NCI-H146 treated with DMSO at 0.1 percent for 48 hours (cell line): ENCODE results near the gene PLEKHN1.
"Not testable (repeated sequence)": the region's sequence is repeated elsewhere in the genome, so short reads cannot be mapped to it uniquely, and the experiment has no call there.

ENCODE experiments used
- DNase-seq: peaks from one replicate; lab custom pipeline; 2025; ENCODE audit not compliant: unreplicated experiment; lab: John Stamatoyannopoulos, UW

The PLEKHN1 gene

DNA sequence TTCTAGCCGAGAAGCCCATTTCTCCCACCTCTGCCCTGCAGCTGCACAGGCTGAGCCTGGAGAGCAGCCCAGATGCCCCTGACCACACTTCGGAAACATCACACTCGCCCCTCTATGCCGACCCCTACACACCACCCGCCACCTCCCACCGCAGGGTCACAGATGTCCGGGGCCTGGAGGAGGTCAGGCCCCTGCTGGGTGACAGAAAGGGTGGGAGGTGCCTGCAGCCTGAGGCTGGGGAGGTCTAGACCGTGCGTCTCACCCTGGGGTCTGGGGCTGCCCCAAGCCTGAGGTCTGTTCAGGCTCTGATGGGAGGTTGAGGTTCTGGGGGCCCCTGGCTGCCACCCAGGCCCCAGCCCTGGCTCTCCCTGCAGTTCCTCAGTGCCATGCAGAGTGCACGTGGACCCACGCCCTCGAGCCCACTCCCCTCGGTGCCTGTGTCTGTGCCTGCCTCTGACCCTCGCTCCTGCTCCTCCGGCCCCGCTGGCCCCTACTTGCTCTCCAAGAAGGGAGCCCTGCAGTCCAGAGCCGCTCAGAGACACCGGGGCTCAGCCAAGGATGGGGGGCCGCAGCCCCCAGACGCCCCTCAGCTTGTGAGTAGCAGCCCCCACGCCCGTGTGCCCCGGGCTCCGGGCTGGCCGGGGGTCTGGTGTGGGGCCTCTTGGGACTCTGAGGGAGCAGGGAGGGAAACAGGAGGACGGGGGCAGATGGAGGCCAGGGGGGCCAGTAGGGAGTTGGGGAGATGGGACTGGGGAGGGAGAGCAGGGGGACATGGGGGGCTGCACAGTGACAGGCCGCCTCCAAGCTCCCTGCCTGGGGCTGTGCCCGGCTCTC is 7.4 kb downstream of the PLEKHN1 start:
- DNase-seq: no peak

DNA sequence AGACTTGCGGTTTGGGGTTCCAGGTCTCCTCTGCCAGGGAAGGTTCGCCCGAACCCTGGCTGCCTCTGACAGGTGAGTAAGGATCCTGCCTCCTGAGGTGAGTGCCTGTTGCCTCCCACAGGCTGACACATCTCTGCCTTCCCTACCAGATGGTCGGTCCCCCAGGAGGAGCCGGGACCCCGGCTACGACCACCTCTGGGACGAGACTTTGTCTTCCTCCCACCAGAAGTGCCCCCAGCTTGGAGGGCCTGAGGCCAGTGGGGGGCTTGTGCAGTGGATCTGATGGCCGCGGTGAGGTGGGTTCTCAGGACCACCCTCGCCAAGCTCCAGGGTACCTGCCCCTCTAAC is 8.0 kb downstream of the PLEKHN1 start:
- no peak for DNase-seq

DNA sequence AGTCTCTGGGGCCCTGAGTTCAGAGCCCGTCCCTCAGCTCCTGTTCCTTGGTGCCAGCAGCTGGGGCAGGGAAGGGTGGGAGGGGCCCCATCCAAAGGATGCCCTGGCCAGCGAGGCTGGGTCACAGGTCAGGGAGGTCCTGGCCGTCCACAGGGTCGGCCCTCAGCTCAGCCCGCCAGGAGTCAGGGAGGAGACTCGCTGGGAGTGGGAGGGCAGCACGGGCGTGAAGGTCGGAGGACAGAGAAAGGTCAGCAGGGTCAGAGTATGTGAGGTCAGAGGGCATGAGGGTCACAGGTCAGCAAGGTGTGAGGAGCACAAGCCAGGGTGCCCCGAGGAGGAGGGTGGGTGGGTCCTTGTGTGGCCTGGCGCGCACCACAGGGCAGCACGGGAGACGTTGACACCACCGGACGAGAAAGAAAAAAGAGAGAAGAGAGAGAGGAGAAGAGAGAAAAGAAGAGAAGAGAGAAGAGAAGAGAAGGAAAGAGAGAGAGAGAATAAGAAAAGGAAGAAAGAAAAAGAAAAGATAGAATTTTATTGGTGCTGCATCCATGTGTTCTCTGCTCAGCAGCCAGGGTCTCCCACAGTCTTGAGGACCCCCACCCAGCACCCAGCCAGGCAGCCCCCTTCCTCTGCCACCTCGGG is 8.5 kb downstream of the PLEKHN1 start:
- DNase-seq: no peak

DNA sequence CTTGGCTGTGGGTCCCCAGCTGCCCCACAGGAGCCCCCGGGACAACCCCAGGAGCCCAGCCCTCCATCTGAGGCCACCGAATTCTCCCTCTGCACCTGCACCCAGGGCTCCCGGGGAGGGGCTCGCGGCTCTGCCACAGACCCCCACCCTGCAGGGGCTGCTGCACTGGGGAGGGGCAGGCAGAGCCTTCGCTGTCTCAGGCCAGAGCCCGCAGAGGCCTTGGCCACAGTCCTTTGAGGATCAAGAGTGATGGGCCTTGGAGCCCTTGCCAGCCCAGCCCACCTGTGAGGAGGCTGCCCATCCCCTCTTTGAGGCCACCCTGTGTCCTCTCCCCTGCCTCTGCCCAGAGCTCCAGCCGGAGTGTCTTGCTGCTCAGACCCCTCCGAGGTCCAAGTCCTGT is 9.1 kb downstream of the PLEKHN1 start:
- no peak for DNase-seq

DNA sequence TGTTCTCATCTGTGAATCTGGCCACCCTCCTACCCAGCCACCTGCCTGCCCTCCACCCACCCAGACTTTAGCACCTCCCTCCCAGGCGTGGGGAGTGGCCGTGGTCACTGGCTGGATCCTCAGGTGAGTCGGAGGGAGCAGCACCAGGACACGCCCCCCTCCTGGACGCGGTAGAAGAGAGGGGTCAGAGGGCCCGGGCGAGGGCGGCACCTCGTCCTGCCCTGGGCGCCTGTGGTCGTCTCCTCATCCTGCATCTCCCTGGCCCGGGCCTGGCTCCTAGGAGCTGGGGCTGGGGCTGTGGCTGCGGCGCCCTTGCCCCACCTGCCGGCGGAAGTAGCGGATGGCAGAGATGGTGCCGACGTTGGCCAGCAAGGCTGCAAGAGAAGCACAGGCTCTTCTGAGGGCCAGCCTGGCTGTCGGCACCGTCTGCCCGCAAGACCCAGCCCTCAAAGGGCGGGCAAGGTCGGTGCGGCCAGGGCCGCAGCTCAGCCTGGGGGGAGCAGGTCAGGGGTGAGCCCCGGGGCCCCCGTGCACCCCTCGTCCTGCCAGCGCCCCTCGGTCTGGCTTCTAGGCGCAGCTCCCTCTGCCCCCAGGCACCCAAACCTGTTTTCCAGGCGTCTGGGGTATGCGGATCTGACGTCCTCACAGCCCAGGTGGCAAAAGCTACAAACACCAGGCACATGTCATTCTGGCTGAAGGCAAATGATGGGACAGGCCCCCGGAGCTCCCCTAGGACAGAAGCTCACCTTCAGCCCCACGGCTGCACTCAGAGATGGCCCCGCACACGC is 9.8 kb downstream of the PLEKHN1 start:
- DNase-seq: no peak

DNA sequence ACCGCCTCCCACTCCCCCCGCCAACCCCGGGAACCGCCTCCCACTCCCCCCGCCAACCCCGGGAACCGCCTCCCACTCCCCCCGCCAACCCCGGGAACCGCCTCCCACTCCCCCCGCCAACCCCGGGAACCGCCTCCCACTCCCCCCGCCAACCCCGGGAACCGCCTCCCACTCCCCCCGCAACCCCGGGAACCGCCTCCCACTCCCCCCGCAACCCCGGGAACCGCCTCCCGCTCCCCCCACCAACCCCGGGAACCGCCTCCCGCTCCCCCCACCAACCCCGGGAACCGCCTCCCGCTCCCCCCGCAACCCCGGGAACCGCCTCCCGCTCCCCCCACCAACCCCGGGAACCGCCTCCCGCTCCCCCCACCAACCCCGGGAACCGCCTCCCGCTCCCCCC is 10.5 kb downstream of the PLEKHN1 start:
- not testable (repeated sequence) for DNase-seq

DNA sequence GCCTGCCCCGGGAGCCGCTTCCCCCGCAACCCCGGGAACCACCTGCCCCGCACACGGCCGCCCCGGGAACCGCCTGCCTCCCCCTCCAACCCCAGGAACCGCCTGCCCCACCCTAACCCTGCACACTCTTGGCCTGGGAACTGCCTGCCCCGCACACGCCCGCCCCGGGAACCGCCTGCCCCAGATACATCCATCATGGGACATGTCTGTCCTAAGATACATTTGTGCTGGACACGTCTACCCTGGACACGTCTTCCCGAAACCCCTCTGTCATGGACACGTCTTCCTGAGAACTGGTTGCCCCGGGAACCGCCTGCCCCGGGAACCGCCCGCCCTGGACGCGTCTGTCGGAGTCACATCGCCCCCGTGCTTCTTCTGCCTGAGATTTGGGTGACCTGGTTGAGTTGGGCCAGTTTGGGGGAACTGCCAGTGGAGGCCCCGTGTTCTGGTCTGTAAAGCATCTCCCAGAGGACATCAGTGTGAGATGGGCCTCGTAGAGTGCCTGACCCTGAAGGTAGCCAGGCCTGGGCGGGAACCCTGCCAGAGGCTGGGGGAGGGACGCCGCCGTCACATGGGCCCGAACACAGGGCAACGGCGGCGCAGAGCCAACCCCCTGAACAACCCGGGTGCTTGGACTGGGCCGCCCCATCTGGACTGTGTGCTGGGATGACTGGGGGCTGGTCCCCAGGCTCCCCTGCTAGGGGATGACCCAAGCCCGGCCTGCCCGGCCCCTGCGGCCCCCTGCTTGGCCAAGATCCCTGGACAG is 12.0 kb downstream of the PLEKHN1 start:
- no peak for DNase-seq

DNA sequence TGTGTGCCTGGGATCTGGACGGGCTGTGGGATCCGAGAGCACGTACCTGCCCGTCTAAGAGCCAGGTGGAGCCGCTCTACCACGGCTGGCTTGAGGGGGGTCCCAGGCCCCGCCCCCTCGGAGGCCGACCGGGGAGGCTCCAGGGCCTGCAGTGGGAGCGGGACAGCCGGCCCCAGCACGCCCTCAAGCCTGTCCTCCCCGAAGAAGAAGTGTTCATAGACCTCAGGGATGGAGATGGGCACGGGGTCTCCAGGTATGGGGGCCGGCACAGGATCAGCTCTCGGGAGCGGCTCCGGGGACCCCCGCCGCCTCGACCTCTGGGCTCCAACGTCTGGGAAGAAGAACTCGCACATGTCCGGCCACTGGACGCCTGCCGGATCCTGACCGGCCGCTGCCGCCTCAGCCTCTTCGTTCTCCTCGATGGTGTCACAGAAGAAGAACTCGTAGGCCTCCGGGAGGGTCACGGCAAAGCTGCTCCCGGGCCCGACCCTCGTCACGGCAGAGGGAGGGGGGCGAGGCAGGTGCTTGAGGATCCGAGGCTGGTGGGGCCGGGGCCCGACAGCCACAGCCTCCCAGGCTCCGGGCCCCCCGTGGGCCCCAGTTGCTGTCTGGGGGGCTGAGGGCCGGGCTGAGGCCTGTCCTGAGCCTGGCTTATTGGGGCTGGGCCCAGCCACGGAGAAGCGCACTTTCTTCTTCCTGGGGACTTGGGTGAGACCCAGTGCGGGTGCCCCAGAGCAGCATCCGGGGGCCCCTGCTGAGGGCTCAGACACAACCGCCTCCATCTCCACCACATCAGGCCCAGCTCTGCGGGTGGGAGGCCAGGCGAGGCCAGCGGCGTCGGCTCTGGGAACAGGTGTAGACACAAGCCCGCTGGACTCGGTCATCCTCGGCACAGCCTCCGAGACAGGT is 12.8 kb downstream of the PLEKHN1 start:
- DNase-seq: no peak

DNA sequence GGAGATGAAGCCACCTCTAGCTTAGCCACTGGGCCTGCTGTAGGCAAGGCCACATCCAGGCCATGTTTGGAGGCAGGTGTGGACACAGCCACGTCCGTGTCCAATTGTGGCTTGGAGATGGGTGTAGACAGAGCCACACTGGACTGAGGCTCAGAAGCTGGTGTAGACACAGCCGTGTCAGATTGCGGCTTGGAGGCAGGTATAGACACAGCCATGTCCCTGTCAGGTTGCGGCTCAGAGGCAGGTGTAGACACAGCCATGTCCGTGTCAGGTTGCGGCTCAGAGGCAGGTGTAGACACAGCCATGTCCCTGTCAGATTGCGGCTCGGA is 13.4 kb downstream of the PLEKHN1 start:
- no peak for DNase-seq

DNA sequence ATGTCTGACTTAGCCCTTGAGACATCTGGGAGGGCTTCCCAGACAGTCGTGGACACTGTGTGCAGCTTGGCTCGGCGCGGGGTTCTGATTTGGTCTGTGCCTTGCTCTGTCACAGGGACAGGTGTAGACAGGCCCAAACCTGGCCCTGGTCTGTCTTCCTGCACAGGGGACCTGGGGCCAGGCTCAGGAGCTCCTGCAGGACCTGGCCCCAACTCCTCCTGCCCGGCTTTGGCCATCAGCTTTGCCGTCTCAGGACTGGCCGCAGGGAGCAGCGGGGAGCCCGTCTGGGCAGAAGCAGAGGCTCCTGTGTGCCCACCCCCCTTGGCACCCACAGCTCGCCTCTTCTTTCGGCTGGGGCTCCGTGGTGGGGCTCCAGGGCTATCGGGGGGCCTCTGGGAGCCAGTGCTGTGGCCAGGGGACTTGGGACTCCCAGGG is 13.9 kb downstream of the PLEKHN1 start:
- DNase-seq: no peak

DNA sequence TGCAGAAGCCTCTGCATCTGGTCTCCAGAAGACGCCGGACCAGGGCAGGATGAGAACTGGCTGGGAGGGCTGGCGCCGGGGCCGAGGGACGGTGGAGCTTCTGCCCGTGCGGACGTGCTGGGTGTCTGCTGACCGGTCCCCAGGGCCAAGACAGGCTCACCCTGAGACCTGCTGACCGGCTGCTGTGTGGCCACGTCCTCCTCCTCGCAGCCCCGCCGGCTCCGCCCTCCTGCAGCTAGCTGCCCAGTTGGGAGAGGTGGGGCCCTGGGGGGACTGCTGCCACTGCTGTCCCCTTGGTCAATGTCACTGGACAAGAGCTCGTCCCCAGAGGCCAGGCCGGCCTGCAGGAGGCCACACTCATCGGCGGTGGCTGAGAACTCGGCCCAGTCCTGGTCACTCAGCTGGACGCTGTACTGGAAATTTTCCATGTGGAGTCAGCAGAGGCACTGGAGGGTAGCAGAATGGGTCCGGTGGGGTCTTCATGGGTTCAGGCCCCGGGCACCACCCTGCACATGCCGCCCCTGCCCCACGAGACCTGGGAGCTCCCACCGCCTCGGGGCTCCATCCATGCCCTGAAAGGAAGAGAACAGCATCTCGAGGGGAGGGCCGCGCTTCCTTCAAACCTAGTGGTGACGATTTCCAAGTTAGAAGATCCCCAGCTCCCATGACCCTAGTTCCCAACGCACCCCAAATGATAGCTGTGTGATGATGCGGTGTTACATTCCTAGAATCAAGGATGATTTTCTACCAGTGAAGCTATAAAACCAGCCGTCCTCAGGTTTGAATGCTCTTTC is 14.5 kb downstream of the PLEKHN1 start:
- DNase-seq: no peak

DNA sequence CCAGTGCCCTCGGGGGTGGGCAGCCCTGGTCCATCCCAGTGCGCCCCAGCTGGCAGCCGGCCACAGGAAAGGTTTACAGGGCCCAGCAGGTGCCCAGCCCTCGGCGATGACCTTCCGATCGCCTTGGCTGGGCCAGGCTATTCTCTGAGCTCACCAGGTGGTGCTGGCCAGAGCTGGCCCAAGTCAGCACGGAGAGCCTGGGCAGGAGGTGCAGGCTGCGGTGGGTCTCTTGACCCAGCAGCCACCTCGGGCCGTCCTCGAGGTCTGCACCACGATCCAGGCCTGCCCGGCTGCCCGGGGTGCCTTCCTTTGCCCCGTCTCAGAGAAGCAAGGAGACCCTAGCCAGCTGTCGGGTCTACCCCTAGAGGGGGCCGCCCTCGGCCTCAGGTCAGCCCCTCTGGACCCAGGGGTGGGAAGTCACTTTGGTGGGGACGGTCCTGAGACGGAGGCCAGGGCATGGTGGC is 15.2 kb downstream of the PLEKHN1 start:
- DNase-seq: no peak

DNA sequence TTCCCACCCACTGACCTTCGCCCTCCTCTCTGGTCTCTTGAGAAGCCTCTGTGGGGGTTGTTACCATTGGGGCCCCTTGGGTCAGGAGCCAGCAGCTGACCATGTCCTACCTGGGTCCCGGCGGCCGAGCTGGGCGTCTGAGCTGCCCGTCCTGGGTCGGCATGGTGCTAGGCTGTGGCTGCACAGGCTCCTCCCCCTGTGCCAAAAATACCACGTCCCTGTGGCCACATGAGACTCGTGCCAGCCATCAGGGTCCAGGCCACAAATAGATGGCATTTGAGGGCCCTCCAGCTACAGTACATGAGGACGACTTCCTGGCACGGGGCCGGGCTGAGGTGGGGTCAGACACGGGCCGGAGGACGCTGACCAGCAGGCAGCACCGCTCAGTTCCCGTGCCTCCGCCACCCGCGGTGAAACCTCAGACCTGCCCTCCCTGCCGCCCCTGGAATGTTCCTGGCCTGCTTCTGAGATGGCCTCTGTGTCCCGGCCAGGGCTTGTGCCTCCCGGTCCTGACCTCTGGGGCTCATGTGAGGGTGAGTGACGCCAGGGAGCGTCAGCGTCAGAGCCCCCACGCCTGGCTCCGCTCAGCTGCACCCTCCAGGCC is 15.8 kb downstream of the PLEKHN1 start, which contains the start of gene PERM1:
Gene PERM1, minus strand, starts transcription at position 139 of the 604 bp plus-strand sequence. CDS start 1,064 bp downstream, outside the sequence.
- DNase-seq: no peak

DNA sequence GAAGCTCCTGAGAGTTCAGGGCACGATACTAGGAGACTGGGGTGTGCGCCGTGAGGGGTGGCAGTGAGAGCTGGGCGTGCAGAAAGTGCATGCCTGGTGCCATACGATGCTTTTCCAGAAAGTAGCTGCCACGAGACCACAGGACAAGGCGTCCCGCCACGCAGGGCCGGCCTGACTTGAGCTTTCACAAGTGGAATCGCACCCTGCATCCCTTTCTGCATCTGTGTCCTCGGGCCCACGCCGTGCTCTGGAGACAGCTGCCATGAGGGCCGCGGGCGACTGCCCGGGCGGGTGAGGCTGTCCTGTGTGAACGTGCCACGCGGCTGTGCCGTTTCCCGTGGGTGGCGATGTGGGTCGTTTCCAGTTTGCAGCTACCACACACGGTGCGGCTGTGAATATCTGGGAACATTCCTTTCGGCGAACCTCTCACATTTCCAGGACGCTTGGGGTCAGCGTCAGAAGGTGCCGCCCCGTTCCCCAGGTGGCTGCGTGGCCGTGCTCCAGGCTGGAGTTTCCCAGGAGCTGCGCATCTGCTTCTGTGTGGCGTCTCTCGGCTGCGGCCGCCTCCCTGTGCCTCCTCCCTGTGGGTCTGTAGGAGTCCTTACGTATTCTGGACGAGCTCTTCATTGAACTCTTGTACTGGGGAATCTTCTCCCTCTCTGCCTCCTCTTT is 16.6 kb downstream of the PLEKHN1 start:
- DNase-seq: no peak

DNA sequence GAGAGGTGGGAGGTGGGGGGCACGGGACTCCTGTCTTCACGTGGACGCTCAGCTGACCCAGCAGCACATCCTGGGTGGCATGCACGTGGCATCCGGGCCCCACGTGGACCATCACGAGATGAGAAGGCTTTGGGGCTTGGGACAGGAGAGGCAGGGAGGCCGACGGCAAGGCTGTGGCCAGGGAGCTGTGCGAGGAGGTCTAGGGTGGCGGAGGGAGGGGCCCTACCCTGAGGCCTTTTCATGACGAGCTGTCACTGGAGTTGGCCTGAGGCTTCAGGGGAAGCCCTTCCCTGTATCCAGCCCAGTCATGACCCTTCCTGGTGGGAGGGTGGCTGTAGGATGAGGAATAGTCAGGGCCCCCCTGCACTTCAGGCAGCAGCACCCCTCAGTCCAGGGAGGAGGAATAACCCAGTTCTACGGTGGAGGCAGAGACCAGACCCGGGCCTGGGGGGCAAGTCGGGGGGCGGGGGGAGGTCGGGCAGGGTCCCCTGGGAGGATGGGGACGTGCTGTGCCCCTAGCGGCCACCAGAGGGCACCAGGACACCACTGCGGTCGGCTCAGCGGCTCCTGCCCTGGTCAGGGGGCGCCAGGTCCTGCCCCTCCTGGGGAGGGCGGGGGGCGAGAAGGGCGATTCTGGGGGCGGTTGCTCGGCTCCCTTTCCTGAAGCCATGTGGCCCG is 17.7 kb downstream of the PLEKHN1 start:
- DNase-seq: no peak

DNA sequence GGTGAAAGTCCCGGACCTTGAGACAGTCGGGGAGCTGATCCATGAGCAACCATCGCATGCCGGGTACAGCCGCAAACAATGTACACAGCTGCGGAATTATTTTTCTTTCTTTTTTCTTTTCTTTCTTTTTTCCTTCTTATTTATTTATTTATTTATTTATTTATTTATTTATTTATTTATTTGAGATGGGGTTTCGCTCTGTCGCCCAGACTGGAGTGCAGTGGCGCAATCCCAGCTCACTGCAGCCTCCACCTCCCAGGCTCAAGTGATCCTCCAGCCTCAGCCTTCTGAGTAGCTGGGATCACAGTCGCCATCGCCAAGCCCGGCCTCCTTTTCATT is 18.2 kb downstream of the PLEKHN1 start:
- no peak for DNase-seq

DNA sequence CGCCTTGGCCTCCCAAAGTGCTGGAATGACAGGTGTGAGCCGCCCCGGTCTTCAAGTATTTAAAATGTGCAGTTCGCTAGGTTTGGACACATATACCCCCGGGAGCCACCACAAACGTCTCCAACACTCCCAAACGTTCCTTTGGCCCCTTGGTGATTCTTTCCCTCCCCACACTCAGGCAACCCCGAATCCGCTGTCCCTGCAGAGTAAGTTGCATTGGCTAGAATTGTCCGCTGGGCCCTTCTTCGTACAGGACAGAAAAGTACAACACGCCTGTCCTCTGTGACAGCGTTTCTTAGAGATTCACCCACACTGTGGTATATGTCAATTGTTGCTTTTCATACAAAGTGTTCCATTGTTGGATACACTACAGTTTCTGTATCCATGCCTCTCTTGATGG is 18.8 kb downstream of the PLEKHN1 start:
- DNase-seq: no peak

DNA sequence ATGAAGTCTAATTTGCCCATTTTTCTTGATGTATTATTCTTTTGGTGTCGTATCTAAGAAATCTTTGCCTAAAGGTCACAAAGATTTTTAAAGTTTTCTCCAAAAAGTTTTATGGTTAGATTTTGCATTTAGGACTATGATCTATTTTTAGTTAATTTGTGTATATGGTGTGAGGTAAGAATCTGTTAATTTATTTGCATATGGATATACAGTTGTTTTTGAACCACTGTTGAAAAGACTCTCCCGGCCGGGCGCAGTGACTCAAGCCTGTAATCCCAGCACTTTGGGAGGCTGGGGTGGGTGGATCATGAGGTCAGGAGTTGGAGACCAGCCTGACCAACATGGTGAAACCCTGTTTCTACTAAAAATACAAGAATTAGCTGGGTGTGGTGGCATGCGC is 21.8 kb downstream of the PLEKHN1 start:
- DNase-seq: not testable (repeated sequence)
